ENCODE data around the gene ITPR1.
"Not testable (repeated sequence)": the region's sequence is repeated elsewhere in the genome, so short reads cannot be mapped to it uniquely, and the experiment has no call there.

The ITPR1 gene

DNA sequence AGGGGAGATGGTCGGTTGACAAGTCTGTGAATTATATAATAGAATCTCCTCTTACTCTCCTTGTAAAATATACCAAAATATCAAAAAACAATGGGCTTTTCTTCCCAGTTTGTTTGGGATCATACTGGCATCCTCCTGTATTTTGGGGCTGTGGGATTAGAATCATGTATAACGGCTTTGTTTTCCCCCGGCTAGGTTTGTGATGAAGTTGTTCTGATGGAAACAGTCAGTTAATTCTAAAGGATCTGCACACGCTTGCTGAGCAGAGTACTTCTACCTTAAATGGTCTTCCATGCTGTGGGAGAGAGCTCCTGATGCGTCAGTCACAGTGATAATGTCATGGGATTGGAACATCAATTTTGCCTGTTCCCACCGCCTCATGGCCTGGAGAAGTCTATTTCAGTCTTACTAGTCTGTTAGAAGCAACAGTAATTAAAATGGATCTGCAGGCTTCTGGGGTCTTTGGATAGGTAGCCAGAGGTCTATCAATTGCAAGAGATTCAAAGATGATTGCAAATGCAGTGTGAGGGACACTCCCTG, 81.3 kb downstream of the ITPR1 start:
- DNase-seq: no peak

DNA sequence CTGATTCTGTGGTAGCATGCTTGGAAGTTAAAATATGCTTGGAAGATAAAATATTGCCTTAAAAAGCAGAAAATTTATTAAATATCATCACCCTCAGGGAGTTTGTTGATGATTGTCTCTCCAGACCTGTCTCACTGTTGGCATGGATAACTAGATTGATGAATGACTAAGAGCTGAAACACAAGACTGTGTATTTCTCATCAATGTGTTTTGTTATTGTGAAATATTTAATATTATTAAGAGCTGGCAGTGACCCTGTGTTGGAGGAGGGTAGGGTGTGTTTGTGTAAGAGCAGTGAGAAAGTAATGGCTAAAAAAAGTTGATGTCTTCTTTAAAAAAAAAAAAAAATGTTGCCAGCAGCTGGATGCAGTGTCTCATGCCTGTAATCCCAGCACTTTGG, 82.2 kb downstream of the ITPR1 start:
- DNase-seq: no peak

DNA sequence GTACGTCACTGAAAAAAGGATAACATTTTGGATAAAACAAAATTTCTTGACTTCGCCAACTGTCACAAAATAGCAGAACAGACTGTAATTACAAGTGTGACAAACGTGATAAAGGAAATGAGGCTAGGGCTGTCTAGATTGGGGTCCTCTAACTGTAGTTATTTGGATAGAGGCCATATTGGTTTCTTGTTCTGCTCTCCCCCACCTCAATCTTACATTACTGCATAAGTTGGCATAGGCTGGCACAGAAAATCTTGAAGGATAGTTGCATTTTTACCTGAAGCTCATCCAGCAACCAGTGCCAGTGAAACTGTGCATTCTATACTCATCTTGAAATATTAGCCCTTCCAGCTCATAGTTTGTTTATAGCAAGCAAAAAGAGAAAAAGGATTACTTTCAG, 84.6 kb downstream of the ITPR1 start:
- no peak for DNase-seq

DNA sequence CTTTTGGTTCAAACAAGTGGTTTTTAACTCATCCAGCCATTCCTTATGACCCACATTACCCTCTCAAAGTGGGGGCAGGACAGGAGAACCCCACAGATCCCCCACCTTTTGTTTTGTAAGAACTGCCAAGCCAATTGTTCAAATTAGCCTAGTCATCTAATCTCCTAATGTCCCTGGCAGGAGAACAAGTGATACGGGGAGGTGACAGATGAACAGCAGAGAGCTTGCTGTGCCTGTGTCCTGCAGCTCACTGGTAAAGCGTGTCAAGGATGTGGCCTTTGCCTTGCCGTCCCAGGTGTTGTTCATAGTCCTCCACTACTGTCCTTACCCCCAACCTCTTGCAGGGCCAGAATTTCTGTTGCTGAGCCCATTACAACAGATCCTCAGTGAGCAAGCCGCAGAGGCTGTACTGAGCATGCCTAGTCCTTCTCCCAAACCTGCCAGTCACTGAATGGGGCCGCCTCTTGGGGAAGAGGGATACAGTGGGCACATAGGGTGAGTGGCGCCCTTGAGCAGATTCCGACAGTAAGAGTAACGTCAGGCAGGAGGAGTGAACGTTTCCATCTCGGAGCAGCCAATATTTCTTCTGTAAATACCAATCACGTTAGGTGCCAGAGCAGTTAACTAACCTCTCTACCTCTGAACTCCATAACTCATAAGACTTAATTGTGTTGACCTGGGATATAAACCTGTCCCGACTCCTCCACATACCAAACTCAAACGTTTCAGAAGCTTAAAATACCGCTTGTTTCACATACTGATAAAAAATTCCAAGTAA, 87.4 kb downstream of the ITPR1 start:
- no peak for DNase-seq

DNA sequence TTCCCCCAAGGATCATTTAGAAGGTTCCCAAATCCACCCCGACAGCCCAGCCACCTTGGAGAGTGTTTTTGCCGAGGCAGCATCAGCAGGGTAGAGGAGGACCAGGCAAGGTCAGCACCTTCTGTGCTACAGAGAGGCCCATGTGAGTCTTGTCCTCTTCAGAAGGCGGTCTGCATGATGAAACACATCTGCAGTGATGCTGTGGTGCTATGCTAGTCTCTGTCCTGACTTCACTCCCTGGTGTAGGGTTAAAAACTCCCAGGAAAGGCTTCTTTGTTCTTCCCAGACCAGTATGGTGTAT, 87.9 kb downstream of the ITPR1 start:
- DNase-seq: no peak

DNA sequence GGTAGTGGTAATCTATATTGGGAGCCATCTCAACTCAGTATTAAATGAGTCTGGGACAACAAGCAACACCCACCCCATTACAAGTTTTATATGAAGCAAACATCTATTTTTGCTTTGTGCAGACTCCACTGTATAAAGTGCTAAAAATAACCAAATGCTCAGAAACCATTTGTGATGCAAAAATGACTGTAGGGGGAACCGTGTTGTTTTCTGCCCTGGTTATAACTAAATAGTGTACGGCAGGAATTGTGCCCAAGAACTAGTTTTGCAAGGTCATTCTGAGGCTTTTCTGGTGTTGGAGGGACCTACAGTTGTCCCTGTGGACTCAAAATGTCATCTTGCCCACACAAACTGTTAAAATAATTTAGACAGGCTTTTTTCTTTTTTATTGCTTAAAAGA, 88.3 kb downstream of the ITPR1 start:
- no peak for DNase-seq

DNA sequence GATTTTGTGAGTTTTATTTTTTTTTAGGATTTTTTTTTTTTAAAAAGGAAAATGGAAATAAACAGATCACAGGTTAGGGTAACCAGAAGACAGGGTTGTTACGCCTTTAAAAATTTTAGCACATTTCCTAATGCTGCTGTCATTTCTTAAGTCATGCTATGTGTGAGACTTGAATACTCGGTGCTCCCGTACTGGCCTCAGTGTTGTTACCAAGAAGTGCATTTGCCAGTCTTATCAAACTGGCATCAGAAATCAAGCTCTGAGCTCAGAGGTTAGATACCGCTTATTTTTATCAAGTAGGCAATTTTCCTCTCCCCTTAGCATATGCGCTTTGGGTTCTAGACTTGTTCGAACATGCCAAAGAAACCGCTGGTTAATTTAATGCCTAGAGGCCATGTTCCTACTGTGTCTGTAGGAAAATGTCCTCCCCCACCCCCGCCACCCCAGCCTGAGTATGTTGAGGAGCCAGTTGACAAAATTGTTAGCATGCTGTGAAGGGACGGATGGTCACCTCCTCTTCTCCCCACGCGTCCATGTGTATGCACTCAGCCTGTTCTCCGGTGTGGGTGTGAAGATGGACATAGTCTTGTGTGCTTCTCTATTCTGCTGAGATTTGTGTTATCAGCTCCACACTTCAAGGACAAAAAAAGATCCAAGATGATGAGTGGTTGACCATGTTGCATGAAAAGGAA, 88.9 kb downstream of the ITPR1 start:
- DNase-seq: no peak

DNA sequence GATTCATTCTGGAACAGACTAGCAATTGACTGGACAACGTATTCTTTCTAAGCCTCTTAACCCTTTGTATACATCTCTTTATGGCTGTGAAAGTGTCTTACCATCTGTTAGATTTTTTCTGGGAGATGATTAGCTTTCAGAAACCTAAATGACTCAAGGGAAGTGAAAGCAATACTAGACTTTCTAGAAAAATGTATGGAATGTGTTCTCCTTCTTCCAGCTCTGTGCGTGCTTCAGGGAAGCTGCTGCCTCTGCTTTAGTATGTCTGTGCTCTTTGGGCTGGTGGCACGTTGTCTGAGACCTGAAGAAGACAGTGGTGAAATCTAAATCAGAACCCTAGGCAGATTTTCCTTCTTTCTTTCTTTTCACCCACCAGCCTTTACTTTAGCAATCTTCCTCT, 89.5 kb downstream of the ITPR1 start:
- no peak for DNase-seq

DNA sequence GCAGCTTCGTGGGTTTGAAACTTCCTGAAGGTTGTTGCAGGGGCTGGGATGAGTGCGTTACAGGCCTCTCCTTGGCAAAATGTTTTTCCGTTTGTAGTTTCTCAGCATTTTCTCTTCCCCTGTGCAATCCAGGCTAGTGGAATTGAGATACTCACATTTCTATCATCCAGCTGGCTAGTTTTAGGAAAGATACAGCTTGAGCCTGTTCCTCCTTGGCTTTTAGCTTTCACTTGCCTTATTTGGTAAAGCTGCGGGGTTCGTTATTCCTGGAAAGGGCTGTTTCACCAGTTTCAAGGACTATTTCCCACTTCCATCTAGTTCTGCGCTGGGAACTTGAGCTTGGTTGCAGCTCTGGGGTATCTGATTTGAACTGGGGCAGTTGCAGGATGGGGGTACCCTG, 90.3 kb downstream of the ITPR1 start:
- DNase-seq: no peak

DNA sequence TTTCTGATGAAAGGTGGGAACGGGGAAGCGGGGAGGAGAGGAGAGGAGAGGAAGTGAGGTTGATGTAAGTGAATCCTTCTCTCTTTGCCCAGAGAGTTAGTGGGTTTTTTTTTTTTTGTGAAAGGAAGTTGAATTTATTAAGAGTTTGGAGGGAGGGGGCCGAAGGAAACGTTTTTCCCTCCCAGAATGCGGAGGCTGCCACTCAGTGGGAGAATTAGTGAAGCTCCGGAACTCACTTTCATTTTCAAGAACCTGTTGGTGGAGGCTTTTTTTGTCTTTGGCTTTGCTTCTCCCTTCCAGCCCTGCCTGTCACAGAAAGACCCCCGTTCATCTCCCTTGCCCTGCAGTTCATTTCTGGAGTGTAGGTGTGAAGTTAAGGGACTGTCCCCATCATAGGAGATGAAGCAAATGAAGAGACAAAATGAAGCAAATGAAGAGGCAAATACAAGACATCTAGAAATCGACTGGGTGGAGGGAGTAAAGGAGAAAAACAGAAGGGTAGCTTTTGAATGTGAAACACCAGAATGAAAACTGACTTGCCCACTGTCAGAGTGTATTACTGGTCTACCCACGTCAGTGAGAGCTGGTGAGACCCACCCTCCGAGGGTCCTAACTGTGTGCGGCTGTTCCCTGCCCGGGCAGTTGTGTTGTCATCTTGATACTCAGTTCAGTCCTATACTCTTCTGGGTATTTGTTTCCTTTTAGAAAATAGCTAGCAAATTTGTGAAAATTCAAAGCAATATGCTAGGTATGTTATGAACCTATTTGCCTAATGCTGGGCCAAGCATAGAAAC, 91.5 kb downstream of the ITPR1 start:
- peak; percentile 5 for DNase-seq

DNA sequence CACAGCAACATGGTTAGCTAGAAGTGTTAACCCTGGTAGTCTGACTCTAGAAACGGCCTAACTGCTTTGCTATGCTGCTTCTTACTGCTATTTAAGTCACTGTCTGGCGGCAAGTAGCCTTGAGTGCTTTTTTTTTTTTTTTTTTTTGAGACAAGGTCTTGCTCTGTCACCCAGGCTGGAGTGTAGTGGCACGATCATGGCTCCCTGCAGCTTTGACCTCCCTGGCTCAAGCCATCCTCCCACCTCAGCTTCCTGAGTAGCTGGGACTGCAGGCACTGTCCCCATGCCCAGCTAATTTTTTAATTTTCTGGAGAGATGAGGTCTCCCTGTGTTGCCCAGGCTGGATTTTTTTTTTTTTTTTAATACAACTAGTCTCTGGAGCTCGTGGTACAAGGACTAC, 93.2 kb downstream of the ITPR1 start:
- no peak for DNase-seq

DNA sequence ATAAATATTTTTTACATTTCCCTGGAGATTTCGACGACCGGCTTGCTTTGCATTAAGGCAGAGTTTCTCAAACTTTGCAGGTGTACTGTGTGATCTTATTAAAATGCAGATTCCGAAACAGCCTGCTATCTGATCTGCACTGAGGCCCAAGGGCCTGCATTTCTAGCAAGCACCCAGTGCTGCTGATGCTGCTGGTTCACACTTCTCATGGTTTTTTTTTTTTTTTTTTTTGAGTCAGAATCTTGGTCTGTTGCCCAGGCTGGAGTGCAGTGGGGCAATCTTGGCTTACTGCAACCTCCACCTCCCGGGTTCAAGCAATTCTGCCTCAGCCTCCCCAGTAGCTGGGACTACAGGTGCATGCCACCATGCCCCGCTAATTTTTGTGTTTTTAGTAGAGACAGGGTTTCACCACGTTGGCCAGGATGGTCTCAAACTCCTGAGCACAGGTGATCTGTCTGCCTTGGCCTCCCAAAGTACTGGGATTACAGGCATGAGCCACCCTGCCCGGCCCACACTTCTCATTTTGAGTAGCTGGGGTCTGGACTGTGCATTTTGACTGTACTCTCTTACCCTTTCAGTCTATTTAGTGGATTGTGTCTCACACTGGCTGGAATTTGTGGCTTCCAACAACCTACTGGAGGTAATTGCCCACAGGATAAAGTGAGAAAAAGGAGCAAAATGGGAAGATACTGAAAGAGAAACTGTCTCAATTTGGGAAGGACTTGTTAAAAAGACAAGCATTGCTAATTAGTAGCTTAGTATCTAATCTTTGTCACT, 94.1 kb downstream of the ITPR1 start:
- DNase-seq: no peak

DNA sequence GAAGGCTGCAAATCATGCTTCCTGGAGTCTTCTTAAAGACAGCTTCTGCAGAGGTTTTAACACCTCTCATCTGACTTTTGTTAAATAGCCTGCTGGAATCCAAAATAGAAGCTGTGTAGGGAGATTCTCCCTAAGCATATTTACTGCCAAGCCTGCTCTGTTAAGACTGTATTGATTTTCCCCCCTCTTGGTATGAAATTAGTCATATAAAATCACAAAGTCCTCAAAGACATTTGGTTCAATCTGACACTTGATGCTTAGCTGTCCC, 94.6 kb downstream of the ITPR1 start:
- DNase-seq: no peak

DNA sequence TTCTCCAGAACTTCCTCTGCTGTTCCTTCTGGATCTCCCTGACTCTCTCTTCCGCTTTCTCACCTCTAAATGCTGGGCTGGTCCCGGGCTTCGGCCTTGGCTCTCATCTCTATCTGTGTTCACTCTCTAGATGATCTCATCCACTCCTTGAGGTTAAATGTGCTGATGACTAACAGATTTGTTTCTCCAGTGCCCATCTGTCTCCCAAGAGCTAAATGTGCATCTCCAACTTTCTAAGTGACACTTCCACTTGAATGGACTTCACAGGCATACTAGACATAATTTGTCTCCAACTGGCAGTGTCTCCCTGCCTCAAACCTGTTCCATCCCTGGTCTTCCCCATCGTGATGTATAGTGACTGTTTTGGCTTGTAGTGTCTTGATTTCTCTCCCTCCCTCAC, 95.3 kb downstream of the ITPR1 start:
- no peak for DNase-seq

DNA sequence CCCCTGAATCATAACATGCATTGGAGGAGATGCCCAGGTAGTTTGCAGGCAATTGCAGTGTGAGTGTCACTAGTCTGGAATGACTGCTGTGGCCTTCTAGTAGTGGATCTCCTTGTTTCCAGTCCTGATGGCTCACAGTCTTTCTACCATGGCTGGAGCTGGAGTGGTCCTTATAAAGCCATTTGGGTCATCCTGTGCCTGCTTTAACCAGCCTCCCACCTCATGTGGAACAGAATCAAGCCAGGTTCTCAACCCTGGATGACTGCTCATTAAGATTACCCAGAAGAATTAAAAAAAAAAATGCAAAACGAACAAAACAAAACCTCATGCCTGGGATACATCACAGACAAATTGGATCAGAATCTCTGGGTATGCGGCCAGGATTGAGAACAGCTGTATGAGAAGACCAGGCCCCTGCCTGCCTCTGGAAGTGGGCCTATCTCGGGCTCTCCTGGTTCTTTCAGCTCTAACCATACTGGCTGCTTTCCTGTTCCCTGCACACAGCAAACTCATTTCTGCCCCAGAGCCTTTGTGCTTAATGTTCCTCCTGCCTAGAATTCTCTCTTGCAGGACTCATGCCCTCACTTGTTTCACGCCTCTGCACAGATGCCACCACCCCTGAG, 96.4 kb downstream of the ITPR1 start:
- DNase-seq: no peak

DNA sequence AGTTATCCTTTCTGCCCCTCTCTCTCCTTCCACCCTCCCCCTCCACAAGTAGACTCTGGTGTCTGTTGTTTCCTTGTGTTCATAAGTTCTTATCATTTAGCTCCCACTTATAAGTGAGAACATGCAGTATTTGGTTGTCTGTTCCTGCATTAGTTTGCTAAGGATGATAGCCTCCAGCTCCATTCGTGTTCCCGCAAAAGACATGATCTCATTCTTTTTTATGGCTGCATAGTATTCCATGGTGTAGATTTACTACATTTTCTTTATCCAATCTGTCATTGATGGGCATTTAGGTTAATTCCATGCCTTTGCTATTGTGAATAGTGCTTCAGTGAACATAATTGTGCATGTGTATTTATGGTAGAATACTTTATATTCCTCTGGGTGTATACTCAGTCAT, 97.7 kb downstream of the ITPR1 start:
- not testable (repeated sequence) for DNase-seq

DNA sequence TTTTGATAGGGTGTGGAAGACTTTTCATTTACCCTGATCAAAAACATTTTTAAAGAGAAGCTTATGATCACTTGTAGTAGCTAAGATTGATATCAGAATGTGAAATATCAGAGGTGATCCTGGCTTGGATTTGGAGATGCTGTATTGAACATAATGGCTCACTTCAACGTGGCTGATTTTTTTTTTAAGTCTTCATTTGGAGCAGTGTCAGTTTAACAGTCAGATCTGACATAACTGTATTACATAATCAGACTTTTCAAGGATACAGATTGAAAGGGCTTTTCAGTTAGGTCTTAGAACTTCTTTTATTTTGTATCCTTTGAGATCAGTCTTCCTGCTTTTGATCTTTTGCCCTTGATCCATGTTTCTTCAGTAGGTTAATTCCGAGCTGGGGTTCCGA, 98.5 kb downstream of the ITPR1 start:
- no peak for DNase-seq

DNA sequence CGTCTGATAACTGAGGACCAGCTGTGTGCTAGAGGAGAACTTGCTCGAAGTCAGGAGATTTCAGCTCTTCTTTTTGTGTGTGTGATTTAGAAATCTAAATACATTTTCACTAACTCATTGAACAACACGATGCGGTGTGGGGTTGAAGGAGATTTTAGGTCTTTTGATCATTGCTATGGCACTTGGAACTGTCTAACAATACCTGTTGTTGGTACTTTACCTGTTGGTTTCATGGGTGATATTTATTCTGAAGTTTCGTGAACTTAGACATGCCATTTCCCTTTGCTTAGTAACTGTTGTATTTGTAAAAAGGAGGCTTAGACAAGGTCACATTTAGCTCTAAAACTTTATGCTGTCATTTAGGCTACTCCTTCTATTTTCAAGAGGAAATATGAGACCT, 99.9 kb downstream of the ITPR1 start:
- DNase-seq: no peak

DNA sequence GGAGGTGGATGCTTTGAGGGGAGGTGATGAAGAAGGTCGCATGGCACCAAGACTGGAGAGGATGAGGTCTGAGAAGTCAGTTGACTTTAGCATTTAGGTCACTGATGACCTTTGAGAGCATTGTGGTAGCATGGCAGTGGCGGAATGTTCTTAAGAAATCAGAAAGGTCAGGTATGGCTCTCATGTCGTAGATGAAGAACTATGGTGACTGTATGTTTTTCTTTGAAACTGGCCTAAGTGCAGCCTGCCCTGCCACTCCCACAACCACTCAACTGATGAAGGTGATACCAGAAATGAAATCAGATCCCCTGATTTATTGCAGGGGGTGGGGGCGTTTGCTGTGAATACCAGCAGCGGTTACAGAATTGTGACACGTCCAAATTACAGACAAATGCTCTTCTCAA, 102.6 kb downstream of the ITPR1 start:
- DNase-seq: no peak

DNA sequence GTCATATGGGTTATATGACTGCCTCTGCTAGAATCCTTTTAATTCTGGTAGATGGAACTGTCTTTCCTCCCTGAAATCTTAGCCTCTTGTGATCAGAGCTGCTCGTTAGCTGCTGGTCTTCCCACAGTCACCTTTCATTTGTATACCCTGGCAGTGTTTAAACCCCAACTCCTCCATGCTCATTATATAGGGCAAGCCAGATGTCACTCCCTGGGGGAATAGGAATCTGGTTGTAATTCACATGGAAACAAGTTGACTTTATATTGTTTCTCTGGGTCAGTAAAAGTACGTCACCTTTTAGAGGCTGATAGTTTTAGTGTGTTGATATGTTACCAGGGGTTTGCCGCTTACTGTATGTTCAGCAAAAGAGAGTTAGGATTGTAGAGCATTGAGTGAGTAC, 103.5 kb downstream of the ITPR1 start:
- no peak for DNase-seq

DNA sequence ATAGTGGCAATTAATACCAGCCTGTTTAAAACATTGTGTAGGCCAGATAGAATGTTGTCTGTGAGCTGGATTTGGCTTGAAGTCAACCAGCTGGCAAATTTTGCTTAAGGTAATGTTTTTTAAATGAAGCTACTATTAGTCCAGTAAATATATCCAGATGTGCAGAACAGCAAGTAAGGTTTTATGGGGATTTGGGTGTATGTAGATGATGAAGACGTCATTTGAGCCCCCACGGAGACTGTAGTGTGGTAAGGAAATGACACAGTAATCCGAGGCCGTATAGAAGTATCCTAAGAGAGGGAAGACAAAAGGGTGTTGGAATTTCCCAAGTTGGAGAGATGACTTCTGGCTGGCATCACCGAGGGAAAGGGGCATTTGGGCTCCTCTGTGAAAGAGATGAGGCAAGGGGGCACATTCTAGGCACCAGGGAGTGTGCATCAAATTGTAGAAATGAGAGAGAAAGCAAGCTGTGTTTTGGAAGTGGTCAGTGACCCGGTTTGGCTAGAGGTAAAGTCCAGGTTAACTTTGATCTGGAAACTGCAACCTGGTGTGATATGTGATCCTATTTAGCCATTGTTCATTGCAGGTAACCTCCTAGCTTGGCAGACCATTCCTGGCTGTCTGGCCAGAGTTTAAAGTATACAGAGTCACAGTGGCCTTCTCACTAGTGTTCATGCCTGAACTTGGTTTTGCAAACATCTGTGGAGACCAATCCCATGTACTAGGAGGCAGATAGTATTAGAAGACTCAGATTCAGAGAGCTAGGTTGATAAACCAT, 104.2 kb downstream of the ITPR1 start:
- DNase-seq: no peak

DNA sequence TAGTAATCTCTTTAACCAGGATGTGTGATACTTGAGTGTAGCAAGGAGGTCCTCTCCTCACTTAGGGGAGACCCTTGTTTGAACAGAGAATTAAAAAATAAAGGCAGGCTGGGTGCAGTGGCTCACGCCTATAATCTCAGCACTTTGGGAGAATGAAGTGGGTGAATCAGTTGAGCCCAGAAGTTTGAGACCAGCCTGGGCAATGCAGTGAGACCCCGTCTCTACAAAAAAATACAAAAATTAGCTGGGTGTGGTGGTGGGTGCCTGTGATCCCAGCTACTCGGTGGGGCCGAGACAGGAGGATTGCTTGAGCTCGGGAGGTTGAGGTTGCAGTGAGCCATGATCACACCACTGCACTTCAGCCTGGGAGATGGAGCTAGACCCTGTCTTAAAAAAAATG, 105.1 kb downstream of the ITPR1 start:
- DNase-seq: not testable (repeated sequence)

Measured in stimulated activated CD4-positive, alpha-beta T cell treated with anti-CD3 and anti-CD28 coated beads, Interleukin-4, amount 100 ng/mL, for 1 hour (primary cell).